Activated CD4-positive, alpha-beta T cell treated with anti-CD3 and anti-CD28 coated beads, Interleukin-2, amount 50 U/mL, for 48 hours (primary cell): ENCODE data around the gene TEP1.
"Not testable (repeated sequence)": the region's sequence is repeated elsewhere in the genome, so short reads cannot be mapped to it uniquely, and the experiment has no call there.

Experiments
- DNase-seq, 2 experiments: peaks; one replicate each; pipeline ENCODE4 v3.0.0-alpha.2; 2020

Gene TEP1

DNA sequence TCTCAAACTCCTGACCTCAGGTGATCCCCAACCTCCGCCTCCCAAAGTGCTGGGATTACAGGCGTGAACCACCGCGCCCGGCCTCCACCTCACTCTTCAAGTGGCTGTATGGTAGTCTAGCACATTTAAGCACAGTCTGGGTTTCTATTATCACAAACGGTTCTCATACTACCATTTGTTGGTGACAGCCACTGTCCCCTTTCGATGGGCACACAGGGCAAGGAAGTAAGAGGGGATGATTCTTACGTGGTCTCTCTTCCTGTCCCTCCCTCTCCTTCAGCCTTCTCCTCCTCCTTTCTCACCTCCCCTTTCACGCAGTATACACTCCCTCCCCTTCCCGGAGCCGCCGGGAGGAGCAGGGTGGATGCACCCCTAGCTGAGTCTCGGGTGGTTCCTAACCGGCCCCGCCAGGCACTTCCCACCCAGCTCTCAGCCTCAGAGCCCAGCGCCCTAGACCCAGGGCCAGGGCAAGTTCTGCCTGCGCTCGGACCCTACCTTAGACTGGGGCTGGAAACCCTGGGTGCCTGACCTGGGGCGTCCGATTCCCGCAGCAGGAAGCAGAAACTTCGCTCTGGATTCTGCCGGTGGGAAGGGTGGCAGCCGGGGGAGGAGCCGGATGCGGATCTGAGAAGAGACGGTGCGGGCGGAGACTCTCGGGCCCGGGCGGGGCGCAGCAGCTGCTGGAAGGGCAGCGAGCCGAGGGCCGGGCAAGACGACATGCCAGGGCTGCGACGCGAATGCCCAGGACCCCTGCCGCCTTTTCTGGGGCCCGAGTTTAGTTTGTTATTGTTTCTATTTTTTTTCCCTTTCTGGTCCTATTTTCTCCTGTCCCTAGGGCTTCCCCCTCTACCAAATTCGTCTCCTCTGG is at the start of gene TEP1:
TSS of gene TEP1 (minus strand) at position 626 of the 868 bp plus-strand sequence. CDS start 5,062 bp downstream, outside the sequence.
- peak; percentile 82 to 88 for DNase-seq

DNA sequence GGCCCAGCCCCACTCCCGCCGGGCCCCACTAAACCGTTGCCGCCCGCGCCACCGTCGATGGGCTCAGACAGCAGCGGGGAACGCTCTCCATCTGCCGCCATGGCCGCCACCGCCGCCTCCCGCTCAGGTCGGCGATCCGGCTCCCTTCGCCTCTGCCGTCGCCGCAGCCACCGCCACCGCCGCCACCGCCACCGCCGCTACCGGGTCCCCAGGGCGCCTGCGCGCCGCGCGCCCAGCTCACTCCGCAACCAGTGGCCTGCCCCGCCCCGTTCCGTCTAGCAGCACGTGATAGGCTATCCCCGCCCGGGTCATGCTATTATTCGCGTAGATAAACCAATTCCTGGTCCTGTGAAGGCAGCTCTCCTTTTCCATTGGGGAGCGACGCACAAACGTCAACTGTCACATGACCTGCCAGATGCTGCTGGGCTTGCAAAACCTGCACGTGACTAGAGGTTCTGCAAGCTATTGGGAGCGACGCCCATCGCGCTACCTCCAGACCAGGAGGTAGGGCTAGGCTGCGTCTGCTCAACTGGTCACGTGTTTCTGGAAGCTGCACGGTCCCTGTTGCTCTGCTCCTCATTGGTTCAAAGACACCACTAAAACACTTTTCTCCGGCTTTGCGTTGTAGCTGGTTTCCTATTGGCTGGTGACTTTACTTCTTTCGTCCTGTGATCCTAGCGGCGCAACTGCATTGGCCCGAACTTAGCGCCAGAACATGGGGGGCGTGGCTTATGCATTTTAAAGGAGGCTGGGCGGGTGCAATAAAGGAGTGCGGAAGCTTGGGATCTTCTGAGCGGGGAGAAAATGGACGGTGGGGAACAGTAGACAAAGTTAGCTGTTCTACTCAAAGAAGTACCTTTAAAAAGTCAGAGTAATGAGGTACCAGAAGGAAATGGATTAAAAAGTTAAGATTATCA is 48.2 kb upstream of the TEP1 start, which contains the start of gene PIP4P1:
TSS of gene PIP4P1 (minus strand) at position 210 of the 917 bp plus-strand sequence. CDS start at position 101, 109 bp downstream.
- DNase-seq: peak; percentile 96 to 98

DNA sequence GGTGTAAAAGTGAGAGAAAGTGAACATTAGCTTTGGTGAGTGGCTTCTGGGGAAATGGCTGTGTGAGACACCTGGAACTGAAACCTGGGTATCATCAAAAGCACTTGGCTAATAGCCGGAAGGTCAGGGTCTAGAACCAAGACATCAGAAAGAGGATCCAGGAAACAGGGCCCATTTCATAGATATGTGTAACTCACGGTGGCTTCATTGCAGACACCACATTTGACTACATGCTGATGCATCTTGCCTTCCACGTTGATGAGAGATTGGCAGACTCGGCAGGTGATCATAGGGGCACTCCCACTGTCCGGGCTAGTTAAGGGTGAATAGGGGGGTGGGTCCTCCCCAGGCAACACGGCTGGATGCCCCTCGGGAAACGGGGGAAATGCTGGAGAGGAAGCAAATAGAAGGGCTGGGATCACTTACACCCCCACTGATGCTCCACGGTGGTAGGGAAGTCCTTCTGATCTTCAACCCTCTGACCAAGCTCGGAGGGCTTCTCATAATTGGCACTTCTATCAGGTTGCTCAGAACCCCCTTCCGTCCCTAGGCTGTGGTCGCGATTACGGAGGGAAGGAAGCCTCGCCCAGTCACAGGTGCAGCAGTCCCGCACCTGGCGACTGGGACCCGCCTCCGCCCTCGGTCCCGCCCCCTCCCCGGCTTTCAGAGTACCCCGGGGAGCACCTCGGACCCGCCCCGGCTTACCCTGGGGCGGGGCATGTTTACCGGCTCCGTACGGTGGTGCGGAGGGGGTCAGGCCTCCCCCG is 47.3 kb upstream of the TEP1 start:
- DNase-seq: peak; percentile 37 to 48

DNA sequence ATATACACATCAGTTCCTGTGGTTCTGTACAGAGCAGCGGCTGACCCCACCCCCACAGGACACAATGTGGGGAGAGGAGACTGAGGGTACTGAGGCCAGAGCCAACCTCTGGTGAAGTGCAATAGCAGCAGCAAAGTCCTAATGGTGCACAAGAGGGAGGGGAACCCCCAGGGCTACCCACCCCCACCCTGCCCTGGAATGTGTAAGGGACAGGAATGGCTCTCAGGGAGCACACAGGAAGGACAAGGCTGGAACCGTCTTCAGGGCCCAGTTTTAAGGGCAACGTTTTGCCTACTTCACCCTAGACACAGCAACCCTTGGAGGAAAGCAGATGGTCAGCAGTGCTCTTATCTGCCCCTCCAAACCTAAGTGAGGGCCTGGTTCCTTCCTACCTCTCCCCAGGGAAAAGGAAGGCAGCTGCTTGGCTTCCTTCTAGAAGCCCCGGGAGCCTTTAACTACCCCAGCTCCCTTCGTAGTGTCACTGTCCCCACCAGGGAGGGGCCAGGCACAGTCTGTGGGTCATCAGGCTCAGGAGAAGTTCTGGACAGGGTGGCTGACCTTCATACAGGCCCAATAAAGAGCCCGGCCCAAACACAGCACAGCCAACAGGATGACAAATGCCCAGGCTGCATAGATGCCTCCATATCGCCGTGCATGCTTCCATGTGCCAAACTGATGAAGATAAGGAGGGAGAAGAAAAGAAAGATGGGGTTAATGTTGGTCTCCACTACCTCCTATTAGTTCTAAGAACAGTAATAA is 44.9 kb upstream of the TEP1 start:
- DNase-seq: no peak

DNA sequence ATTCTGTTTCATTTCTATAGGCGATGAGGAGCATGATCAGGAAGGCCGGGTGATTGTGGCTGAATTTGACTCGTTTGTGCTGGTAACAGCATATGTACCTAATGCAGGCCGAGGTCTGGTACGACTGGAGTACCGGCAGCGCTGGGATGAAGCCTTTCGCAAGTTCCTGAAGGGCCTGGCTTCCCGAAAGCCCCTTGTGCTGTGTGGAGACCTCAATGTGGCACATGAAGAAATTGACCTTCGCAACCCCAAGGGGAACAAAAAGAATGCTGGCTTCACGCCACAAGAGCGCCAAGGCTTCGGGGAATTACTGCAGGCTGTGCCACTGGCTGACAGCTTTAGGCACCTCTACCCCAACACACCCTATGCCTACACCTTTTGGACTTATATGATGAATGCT is 43.7 kb upstream of the TEP1 start:
- no peak for DNase-seq

DNA sequence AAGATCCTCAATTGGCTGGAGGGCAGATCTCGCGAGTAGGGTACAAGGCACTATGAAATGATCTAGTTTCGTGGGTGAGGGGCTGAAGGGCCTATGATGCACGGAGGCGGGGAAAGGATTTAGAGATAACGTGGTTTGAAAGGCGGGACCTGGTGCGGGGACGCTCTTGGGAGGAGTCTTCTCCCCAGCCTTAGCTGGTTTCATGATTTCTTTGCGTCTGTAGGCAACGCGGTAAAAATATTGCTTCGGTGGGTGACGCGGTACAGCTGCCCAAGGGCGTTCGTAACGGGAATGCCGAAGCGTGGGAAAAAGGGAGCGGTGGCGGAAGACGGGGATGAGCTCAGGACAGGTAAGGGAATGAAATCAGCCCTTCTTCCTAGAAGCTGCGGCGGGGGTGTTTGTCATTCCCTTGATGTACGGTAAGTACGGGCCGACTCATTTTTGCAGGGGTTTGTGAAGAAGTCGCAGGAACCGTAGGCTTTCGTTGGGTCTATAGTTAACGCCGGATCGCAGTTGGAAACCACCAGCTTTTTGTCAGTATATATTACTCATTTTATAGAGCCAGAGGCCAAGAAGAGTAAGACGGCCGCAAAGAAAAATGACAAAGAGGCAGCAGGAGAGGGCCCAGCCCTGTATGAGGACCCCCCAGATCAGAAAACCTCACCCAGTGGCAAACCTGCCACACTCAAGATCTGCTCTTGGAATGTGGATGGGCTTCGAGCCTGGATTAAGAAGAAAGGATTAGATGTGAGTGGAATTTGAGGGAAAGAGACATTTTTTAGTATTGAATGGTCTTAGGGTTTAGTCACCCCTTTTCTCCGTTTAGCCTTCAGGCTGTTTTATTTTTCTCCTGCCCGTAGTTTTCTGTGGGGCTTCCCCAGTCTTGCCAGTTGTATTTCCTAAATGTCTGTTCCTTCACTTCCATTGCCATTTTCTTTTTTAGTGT is 42.3 kb upstream of the TEP1 start:
- DNase-seq: no peak

DNA sequence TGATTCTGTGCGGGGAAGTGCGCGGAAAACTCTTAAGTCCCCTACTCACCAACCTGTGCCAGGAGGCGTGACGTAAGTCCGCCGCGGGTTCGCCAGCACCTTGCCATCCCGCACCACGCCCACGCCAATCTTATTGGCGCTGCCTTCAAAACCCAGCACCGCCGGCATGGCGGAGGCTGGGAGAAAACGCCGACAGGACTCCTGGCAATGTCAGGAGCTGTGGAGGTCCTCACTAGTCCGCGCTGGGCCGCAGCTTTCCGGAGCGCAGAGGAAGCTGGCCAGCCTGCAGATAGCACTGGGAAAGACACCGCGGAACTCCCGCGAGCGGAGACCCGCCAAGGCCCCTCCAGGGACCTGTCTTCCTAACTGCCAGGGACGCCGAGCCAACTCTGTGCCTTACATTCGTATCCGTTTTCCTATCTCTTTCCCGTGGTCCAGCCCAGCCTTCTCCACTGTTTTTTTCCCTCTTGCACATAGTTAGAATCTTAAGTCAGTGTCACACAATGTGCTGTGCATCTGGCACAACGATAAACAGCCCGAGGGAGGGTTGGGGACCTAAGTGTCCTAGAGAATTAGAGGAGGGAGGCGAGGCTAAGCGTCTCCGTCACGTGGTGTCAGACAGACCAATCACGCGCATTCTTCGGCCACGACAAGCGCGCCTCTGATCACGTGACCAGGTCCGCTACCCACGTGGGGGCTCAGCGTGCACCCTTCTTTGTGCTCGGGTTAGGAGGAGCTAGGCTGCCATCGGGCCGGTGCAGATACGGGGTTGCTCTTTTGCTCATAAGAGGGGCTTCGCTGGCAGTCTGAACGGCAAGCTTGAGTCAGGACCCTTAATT is 41.4 kb upstream of the TEP1 start, which contains the start of the genes APEX1 and OSGEP:
TSS of gene APEX1 (plus strand) at position 711 of the 839 bp plus-strand sequence. CDS start 420 bp downstream, outside the sequence.
TSS of gene OSGEP (minus strand) at position 297 of the 839 bp plus-strand sequence. CDS start at position 168, 129 bp downstream.
- peak; percentile 98 for DNase-seq

DNA sequence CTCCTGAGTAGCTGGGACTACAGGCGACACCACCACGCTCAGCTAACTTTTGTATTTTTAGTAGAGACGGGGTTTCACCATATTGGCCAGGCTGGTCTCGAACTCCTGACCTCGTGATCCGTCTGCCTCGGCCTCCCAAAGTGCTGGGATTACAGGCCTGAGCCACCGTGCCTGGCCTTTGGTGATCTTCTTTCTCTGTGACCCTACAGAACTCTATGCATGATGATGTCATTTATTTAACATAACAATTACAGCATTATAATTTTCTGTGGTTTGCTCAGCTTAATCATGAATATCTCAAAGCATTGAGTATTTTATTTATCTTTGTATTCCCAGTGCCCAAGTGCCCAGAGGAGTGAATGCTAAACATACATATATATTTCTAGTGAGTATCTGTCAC is 39.5 kb upstream of the TEP1 start:
- not testable (repeated sequence) for DNase-seq

DNA sequence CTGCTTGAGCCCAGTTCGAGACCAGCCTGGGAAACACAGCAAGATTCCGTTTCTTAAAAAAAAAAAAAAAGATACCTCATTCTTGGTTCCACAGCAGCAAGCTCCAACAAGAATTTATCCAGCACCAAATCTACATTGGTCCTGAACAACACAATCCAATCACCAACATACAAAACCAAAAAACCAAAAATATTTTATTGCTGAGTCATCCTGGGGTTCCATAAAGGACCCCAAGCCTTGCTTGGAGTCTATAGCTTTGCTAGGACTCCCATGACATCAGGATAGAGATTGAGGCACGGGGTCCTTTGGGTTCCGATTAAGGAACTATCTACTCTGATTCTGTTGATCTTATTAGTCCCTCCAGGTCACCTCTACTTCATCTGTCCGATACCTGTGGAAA is 33.6 kb upstream of the TEP1 start:
- DNase-seq: no peak

DNA sequence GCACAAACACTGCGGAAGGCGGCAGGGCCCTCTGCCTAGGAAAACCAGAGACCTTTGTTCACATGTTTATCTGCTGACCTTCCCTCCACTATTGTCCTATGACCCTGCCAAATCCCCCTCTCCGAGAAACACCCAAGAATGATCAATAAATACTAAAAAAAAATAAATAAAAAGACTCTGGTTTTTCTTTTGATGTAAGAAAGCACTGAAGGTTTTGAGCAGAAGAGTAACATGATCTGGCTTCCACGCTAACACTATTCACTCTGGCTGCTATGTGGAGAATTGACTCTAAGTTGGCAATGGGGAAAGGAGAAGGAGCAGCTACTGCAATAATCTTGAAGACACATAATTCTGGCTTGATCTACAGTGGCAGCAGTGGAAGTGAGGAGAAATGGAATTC is 30.3 kb upstream of the TEP1 start:
- DNase-seq: not testable (repeated sequence)

DNA sequence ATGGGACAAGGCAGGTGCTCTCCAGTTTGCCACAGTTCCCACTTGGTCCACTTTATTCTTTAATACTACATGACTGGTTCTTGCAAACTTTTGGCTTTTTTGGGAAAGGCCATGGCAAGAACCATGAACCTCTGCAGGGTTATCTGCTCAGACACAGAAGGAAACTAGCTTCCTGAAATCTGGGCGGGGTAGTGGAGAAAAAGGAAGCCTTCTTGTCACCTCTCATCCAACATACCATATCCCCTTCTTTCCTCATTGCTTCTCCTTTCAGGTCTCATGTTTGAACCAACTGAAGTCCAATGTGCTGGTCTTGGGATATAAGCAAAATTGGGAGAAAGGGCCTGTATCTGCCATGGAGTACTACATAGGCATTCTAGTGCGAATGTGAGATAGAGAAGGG is 28.2 kb upstream of the TEP1 start:
- DNase-seq: no peak

DNA sequence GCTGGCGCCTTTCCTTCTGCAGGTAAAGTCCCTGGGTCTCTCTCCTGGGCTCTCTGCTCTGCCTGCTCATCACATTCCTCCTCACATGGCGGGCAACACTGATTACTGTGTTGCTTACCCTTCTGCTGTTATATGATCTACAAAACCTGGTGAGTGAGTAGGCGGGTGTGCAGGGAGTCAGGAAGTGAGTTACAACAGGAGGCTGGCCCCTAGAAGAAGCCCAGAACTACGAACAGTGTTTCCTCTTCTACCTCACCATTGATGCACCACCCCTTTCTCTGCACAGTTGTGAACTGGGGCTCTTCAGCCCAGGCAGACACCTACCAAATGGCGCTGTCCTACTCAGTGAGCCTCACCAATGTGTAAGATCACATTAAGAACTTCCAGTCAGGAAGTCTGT is 27.6 kb upstream of the TEP1 start:
- DNase-seq: peak; percentile 16 to 20

DNA sequence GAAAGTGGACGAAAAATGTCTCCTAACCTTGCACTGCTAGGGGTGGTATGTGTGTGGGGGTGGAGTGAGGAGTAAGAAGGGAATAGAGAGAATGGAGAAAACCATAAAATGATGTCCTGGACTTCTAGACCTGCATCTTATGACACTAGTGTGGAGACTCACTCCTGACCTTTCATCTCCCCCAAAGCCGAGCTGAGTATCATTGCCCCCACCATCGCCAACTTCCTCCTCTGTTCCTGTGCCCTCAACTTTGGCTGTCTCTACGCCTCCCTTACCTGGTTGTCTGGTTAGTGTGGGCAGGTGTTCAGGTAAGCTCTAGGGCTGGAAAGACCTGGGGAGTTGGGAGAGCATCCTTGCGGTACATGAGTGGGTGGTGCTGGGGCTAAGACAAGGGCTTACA is 27.2 kb upstream of the TEP1 start:
- no peak for DNase-seq

DNA sequence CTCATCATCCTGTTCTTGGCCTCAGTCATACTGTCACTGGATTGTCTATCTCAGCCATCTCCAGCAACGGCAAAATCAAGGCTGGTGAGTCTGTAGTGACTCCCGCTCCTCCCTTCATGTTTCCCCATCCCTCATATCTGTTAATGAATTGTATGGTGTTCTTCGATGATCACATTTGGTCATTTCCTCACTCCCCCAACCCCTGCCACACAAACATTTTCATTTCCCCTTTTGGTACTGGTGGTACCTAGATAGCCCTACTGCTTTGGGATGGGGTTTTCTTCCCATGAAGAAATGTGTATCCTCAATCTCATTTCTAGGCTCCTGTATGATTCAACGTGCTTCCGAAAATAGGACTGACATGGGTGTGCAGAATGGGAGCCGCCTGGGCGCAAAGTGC is 25.4 kb upstream of the TEP1 start:
- no peak for DNase-seq

DNA sequence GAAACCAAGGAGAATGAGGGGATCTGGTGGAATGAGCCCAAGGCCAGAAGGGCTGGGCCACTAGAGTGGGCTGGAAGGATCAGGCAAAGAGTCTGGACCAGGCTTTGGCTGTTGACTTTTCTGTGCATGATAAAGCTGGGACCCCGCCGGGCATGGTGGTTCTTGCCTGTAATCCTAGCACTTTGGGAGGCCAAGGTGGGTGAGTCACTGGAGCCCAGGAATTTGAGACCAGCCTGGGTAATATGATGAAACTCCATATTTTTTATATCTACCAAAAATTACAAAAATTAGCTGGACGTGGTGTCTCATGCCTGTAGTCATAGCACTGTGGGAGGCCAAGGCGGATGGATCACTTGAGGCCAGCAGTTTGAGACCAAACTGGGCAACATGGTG is 23.1 kb upstream of the TEP1 start:
- no peak for DNase-seq

DNA sequence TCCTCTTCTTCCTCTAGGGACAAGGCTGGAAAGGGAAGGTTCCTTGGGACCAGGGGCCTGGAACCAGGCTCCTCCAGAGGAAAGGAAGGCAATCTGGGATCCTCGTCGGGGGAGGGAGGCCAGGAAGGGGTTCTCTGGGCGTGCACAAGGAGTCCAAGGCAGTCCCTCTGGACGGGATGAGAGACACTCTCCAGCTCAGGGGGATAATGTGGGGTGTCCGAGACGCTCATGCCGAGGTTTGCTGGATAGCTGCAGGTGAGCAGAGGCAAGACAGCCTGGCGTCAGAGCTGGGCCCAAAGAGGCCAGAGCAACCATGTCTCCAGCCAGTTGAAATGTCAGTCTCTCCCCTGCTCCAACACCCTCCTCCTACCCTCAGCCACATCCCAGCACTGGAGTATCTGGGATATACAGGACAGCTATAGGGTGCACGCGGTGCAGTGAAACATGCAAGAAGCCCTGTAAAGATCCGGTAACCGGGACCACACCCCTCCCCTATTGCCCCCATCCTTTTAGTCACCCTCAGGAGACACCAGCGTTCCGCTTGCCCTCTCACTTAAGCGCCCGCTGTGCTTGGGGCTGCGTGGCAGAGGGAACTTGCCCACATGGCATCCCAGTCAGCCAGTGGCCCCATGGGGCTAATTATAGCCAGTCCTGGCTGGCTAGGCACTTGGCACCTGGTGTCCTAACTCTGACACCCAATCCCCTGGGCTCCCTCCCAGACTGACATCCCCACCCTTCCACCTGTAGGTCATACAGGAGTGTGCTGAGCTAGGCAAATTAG is 22.5 kb upstream of the TEP1 start, which contains the start of gene KLHL33:
TSS of gene KLHL33 (minus strand) at position 585 of the 781 bp plus-strand sequence. CDS start at position 230, 355 bp downstream.
- DNase-seq: no peak

DNA sequence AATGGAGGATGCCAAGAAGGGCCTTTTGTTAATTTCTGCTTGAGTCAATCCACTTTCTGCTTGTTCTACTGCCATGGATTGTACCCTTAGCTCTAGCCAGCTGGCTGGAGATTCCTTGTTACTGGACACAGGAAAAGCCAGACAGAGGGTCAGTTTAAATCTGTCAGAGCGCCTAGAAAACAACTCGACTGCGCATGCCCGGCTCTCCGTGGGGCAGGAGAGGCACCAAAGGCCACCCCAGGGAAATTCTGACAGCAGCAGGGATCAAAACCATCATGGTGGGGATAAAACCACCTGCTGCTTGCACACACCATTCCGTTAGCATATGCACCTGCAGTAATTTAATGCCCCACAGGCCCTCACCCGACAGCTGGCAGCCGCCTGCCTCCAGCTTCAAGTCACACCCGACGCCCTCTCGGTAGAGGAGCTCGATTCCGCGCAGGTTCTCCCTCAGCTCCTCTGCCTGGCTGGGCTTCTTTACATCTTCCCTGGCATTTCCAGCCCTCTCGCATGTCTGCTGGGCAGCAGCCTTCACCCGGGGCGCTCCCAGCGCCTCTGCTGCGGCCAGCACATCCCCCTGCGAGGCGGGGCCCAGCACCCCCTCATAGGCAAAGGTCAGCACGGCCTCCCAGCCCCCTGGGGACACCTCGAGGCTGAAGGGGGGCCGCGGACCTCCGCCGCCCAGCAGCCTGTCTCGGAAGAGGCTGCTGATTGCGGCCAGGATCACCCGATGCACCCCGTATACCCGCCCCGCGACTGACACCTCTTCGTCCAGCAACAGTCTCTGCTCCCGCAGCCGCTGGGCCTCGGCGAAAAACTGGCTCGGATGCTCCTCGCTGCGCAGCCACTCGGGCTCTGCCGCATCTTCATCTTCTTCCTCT is 21.6 kb upstream of the TEP1 start:
- no peak for DNase-seq
